ENCODE data around the gene TBX10.
"Not testable (repeated sequence)": the region's sequence is repeated elsewhere in the genome, so short reads cannot be mapped to it uniquely, and the experiment has no call there.

TBX10 gene

GRCh38 chr11:67664213-67664585, 24.6 kb upstream of the TBX10 start:
- no peak for DNase-seq (ENCODE audit: low spot score)

- no peak for DNase-seq (ENCODE audit: low spot score)
These were observed 24.1 kb upstream of the TBX10 start for GRCh38 chr11:67663532-67664212.

GRCh38 chr11:67662835-67663531, 23.4 kb upstream of the TBX10 start:
- DNase-seq (ENCODE audit: low spot score) = no peak

- no peak for DNase-seq (ENCODE audit: low spot score)
These were observed 22.7 kb upstream of the TBX10 start for GRCh38 chr11:67662142-67662834.

- DNase-seq (ENCODE audit: low spot score) = not testable (repeated sequence)
These were observed 21.2 kb upstream of the TBX10 start for GRCh38 chr11:67660752-67661151.

- DNase-seq (ENCODE audit: low spot score) = not testable (repeated sequence)
These were observed 20.1 kb upstream of the TBX10 start for GRCh38 chr11:67659651-67660165.

GRCh38 chr11:67657300-67657699, 17.7 kb upstream of the TBX10 start:
- no peak for DNase-seq (ENCODE audit: low spot score)

- DNase-seq (ENCODE audit: low spot score) = no peak
These were observed 16.8 kb upstream of the TBX10 start for GRCh38 chr11:67656278-67656922.

- no peak for DNase-seq (ENCODE audit: low spot score)
These were observed 14.7 kb upstream of the TBX10 start for GRCh38 chr11:67654225-67654624.

- no peak for DNase-seq (ENCODE audit: low spot score)
These were observed 13.6 kb upstream of the TBX10 start for GRCh38 chr11:67652965-67653845.

- no peak for DNase-seq (ENCODE audit: low spot score)
These were observed 12.6 kb upstream of the TBX10 start for GRCh38 chr11:67651976-67652781.

- DNase-seq (ENCODE audit: low spot score) = peak; percentile 37
These were observed 10.3 kb upstream of the TBX10 start for GRCh38 chr11:67649634-67650510.

- DNase-seq (ENCODE audit: low spot score) = no peak
These were observed 9.4 kb upstream of the TBX10 start for GRCh38 chr11:67648796-67649613.

- peak; percentile 69 for DNase-seq (ENCODE audit: low spot score)
These were observed 8.7 kb upstream of the TBX10 start for GRCh38 chr11:67648140-67648795.

- DNase-seq (ENCODE audit: low spot score) = no peak
These were observed 7.9 kb upstream of the TBX10 start for GRCh38 chr11:67647471-67647870.

GRCh38 chr11:67646535-67647336, 7.2 kb upstream of the TBX10 start:
- peak; percentile 66 for DNase-seq (ENCODE audit: low spot score)

Measured in SW480 (cell line).